NCI-H1436 treated with DMSO at 0.1 percent for 48 hours (cell line): Measurements from ENCODE around the gene ACR.

Experiments used
- DNase-seq: peaks from one replicate; lab custom pipeline; 2025; lab: John Stamatoyannopoulos, UW

The ACR gene

GRCh38 chr22:50737728-50738648, at the start of gene ACR:
TSS of gene ACR (plus strand) at chr22:50738204. CDS start at chr22:50738236, 32 bp downstream.
- DNase-seq: no peak

DNA sequence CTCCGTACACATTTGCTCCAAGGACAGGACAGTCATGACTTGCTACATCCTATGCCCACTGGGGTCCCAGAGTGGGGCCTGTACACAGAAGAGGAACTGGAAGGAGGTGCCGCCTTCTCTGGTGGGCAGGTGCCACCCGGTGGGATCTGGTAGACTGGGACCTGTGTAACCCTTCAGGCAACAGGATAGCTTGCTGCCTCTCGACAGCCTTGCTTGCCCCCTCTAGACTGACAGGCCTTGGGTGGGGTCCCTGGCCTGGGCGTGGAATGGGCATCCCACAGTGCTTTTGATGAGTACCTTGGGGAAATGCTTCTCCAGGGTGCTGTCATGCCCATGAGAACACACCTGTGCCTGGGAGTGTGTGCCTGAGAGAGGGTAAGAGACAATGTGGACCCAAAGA, 49.6 kb upstream of the ACR start:
- DNase-seq: no peak

DNA sequence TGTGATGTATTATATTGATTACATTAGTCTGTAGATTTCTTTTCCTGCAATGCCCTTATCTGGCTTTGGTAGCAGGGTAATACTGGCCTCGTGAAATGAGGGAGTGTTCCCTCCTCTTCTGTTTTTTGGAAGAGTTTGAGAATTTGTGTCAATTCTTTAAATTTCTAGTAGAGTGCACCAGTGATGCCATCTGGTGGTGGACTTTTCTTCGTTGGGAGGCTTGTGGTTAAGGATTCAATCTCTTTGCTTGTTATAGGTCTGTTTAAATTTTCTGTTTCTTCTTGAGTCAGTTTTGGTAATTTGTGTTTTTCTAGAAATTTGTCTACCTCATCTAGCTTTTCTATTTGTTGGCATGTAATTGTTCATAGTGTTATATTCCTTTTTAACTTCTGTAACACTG, 46.5 kb upstream of the ACR start:
- DNase-seq: no peak

- no peak for DNase-seq
These were observed 44.5 kb upstream of the ACR start for GRCh38 chr22:50693462-50693861.

DNA sequence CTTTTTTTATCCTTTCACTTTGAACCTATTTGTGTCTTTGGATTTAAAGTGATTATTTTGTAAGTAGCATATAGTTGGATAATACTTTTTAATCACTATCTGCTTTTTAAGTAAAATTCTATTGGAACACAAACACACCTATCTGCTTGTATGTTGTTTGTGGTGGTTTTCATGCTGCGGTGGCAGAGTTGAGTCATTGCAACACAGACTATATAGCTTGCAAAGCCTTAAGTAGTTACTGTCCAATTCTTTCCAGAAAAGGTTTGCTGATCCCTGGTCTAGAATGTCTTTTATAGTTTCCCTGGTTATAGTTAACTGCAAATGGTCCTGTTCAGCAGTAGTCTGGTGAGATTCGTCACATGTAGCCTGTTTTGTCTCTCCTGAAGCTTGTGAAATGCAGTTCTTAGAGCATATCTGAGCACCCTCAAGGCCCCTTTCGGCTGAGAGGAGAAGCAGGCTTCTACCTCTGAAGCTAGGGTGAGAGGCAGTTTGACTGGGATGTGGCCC, 43.9 kb upstream of the ACR start:
- DNase-seq: no peak

GRCh38 chr22:50694766-50695420, 43.1 kb upstream of the ACR start:
- no peak for DNase-seq

GRCh38 chr22:50695421-50696250, 42.4 kb upstream of the ACR start:
- DNase-seq: no peak

- no peak for DNase-seq
These were observed 41.7 kb upstream of the ACR start for GRCh38 chr22:50696251-50696798.

DNA sequence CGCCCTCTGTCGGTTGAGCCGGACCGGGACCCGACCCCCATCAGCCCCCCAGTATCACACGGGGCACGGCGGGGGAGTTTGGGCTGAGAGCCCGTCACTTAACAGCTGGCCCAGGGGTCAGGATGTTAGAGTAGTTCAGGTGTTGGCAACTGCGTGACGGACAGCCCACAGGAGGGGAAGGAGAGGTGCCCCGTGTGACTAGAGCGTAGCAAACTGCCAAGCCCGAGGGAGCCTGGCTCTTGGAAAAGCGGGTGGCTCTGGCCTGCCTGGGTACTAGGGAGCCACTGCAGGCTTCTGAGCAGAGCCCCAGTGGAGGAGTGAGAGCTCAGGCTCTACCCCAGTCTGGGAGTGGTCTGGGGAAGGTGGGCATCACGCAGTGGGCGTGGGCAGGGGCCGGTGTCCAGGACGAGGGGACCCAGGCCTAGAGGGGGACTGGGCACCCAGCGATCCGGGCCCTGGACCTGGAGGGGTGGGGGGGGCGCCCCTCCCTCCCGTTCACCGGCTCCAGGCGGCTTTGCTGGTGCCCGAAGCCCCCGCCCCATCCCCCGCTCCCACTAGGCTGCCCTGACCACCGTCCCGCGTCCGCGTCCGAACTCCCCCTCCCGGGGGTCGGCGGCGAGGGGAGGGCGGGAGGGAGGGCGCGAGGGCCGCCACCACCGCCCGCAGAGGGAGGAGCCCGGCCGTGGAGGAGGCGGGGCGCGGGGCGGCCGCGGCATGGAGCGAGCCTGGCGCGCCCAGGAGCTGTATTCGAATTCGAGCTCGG, 41.0 kb upstream of the ACR start:
- DNase-seq: no peak

DNA sequence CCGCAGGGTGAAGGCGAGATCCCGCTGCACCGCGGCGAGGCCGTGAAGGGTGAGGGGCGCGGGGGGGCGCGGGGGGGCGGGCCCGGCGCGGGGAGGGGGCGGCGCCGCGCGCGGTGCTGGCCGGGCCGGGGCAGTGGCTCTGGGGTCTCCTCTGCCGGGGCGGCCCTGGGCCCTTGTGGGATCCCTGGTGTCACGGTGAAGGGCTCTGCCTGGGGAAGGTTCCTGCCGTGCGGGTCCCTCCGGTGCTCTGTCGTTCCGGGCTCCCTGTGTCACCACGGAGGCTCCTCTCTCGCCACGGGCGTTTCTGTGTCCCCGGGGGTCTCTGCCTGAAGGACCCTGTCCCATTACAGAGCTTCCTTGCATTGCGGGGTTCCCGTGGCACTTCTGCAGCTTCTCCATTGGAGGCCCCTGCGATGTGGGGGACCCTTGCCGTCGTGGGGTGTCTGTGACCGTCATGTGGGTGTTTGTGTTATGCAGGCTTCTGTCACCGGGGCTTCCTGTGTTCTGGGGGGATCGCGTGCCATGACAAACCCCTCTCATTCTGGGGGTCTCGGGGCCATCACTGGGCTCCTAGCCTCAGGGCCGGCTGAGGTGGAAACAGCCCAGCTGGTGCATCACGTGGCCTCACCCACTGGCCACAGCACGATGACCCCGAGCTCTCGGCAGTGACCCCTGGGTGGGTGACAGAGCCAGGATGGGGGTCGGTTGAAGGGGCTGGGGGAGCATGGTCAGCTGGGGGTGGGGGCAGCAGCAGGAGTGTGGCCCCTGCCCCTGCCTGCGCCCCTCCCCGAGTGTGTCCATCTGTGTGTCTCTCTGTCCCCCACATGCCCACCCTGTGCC, 40.1 kb upstream of the ACR start:
- no peak for DNase-seq

- no peak for DNase-seq
These were observed 39.5 kb upstream of the ACR start for GRCh38 chr22:50698546-50698945.

GRCh38 chr22:50699001-50699755, 38.8 kb upstream of the ACR start:
- no peak for DNase-seq

DNA sequence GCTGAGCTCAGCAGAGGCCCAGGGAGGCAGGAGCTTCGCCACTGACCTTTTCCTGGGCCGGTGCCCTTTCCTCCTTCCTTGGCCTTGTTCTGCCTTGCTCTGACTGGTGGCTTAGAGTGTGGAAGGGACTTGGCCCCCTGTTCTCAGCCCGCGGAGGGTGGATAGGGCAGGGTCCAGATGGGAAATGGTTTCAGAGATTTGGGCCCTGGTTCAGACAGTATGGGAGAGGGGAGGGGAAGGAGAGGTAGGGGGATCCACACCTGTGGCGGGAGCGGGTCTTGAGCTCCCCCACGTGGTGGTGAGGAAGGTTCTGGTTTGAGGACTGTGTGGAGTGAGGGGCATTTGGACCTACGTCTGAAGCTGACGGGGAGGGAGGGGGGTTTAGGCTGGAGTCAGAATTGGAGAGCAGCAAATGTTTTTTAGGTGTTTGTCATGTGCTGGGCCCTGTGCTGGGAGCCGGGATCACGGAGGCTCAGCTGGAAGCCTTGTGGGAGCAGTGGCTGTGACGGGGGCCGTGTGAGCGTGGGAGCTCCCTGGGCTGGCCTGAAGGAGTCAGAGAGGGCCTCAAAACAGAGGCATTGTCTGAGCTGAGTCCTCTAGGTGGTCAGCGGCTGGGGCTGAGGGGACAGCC, 38.1 kb upstream of the ACR start:
- no peak for DNase-seq

DNA sequence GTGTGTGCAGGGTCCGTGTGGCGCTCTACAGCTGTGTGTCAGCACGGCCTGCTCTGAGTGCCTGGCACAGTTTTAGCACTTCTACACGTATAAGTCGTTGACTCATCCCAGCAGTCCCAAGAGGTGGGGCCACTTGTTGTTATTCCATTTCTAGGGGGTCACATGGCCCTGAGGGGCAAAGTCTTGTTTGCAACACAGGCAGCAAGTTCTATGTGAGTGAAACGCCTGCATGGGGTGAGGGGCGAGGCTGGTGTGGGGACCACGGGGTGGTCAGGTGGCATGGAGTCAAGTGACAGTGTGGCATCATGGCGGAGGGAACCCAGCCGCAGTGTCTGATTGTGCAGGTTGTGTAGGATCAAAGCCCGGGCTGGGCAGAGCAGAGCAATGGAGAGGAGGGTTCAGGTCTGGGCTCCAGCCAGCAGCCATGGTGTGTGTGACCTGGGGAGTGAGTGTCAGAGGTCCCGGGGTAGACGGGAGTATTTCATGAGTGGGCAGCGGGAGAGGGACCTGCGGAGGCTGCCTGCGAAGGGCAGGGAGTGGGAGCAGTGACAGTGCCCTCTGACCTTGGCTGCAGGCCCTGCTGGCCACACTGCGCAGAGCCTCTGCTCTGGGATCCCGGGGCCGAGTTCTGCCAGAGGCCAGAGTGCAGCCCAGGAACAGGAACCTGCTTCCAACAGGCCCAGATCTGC, 37.5 kb upstream of the ACR start:
- DNase-seq: no peak

DNA sequence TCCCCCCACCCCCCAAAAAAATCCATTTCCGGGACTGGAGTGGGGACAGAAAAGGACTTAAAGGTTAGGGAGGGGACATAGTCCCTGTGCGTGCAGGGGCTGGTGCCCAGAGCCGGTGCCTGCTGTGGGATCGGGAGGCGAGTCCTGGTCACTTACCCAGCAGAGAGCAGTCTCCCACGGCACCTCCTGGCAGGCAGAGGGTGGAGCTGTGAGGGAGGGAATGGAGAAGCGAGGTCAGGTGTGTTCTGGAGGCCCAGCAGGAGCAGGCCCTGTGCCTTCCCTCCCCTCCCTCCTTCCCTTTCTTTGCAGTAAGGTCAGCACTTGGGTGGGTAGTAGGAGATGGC, 37.0 kb upstream of the ACR start:
- DNase-seq: no peak

DNA sequence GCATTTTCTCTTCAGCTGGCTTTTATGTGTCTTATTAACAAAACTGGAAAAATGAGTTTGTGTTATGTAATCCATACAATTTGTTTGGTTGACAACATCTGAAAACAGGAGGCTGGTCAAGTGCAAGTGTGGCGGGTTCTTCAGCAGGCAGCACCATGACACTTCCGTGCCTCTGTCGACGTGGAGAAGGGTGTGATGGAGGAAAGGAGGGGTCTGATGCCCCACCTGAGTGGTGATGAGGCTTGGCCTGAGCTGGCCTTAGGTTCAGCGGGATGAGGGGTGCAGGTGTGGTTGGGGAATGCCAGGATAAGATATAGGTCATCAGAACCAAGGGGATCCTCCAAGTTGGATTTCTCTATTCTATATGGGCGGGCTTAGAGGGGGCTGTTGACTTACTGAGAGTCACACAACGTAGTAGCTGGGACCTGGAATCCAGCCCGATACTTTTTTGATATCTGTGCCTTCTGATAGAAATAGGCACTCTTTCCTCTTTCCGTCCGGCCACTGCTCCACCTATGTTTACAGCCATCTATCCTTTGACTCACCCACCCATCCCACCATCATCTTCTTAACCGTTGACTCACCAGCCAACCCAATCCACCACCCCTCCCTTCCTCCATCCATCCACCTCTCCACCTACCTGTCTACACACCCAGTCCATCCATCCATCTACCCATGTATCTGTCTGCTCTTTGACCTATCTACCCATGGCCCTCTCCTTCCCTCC, 36.4 kb upstream of the ACR start:
- DNase-seq: no peak

DNA sequence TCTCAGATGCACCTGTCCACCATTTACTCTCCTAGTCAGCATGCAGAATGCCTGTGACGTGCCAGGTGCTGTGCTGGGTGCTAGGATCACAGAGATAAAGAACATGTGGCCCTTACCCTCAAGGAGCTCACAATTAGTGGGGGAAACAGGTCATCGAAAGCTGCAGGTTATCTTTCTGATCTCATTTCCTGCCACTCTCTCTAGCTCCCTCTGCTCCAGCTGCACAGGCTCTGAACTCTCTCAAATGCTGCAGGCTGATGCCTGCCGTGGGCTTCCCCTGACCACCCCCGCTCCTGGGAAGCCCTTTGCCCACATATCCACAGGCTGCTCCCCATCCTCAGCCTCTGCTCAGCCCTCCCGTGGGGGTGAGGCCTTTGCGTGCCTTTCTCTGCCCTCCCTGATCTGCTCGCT, 35.7 kb upstream of the ACR start:
- DNase-seq: no peak
